Central memory CD8-positive, alpha-beta T cell (primary cell): ENCODE results near the gene TMEM45B.
"Not testable (repeated sequence)": the region's sequence is repeated elsewhere in the genome, so short reads cannot be mapped to it uniquely, and the experiment has no call there.

Source experiments
- ATAC-seq: fragments of 150-1000 bp; cut with Tn5 transposase; replicated peaks from 2 replicates; pipeline ENCODE4 v1.10.0; 2022; ENCODE audit warnings: mild to moderate bottlenecking, moderate FRiP score, moderate number of reproducible peaks; ENCODE audit not compliant: poor library complexity, severe bottlenecking; ENCODE audit errors: extremely low read depth
- DNase-seq, 2 donors: peaks; one replicate each; pipeline ENCODE4 v3.0.0; 2021; ENCODE audit warnings: low spot score in 2 of 2
- H3K27ac Mint-ChIP-seq: one replicate; pipeline ENCODE4 v1.8.0; 2022; ENCODE audit warnings: low read depth, mild to moderate bottlenecking, moderate library complexity, mixed read lengths
- H3K27me3 Mint-ChIP-seq: one replicate; pipeline ENCODE4 v1.8.0; 2022; ENCODE audit warnings: mixed read lengths
- H3K36me3 Mint-ChIP-seq: one replicate; pipeline ENCODE4 v1.8.0; 2022; ENCODE audit warnings: mild to moderate bottlenecking, moderate library complexity, mixed read lengths; ENCODE audit not compliant: insufficient read depth
- H3K4me1 Mint-ChIP-seq: one replicate; pipeline ENCODE4 v1.8.0; 2022; ENCODE audit warnings: mixed read lengths
- H3K4me3 Mint-ChIP-seq: one replicate; pipeline ENCODE4 v1.8.0; 2022; ENCODE audit warnings: mild to moderate bottlenecking, moderate library complexity, mixed read lengths
- H3K9me3 Mint-ChIP-seq: one replicate; pipeline ENCODE4 v1.8.0; 2022; ENCODE audit warnings: mixed read lengths

The TMEM45B gene

DNA sequence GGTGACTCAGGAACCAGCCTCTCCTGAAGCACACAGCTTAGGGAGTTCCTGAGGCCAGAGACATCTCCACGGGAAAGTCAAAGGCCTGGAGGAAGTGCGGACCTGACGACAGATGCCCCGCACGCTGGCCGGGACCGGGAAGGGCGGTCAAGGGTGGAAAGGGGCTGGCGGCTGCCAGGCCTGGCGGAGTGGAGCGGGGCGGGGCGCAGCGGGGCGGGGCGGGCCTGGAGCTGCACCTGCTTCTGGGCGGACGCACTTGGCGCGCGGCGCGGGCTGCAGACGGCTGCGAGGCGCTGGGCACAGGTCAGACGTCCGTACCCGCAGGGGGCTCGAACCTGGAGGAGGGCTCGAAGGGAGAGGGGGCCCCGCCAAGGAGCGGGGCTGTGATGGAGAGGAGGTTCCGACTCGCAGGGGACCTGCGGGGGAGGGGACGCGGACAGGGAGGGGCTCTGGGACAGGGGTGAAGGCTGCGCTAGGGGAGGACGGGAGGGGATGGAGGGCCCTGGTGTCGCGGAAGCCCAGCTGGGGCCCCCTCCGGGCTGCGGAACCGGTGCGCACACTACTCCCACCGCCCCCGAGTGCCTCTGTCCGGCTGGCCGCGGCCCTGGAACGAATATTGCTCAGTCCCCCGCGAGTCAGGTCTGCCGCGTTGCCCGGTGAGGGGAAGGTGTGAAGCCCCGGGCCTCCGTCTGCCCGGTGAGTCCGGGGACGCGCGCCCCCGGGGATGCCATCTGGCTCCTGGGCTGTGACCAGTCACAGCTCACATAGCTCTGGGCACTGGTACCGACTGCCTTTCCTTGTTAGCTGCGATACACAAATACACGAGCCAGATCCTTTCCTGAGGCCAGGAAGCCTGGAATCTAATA lies at the start of gene TMEM45B:
TMEM45B (plus strand) TSS at position 253 of the 866 bp plus-strand sequence. CDS start 36,635 bp downstream, outside the sequence.
- H3K9me3 Mint-ChIP-seq = no peaks in the 10 kb centered on the region
- H3K27me3 Mint-ChIP-seq = peaks cover 54% of the 10 kb centered on the region
- H3K4me1 Mint-ChIP-seq = peaks cover 13% of the 10 kb centered on the region
- H3K4me3 Mint-ChIP-seq = peak within 1 kb of the TSS; percentile 57
- DNase-seq (no peak), ATAC-seq (no peak)
- peaks cover 5% of the 10 kb centered on the region for H3K36me3 Mint-ChIP-seq
- H3K27ac Mint-ChIP-seq = peak within 1 kb of the TSS; percentile 41

DNA sequence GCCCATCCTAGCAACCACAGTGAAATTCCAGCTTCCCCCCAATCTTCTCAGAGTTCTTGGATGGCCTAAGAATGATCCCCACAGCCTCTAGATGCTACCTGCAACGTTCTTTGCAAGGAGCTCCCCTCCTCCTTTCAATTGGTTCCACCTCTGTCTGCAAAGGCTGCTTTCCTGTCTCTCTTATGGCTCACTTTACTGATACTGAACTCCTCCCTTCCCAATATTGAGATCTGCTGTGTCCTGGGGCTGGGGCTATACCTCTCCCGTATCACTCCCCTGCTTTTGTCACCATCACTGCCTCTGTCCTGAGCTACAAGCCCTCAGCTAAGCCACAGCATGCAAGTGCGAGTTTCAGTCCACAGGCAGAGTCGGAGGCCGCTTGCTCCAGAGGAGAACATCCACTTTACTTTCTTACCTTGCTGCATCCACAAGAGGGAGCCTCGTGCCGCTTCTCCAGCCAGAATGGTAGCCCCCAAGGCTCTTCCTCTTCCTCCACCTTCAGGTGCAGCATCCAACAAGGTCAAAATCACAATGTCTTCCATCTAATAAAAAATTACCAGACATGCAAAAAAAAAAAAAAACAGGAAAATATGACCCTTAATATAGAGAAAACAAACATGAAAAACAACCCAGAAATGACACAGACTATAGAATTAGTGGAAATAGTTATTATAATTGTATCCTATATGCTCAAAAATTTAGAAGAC lies 48.6 kb upstream of the TMEM45B start:
- H3K36me3 Mint-ChIP-seq = no peaks in the 10 kb centered on the region
- peaks cover 5% of the 10 kb centered on the region for H3K9me3 Mint-ChIP-seq
- H3K27ac Mint-ChIP-seq = no peak overlapping the region
- peaks cover 4% of the 10 kb centered on the region for H3K4me1 Mint-ChIP-seq
- no peak overlapping the region for H3K4me3 Mint-ChIP-seq
- ATAC-seq (no peak), DNase-seq (no peak)
- H3K27me3 Mint-ChIP-seq = peaks cover 34% of the 10 kb centered on the region

DNA sequence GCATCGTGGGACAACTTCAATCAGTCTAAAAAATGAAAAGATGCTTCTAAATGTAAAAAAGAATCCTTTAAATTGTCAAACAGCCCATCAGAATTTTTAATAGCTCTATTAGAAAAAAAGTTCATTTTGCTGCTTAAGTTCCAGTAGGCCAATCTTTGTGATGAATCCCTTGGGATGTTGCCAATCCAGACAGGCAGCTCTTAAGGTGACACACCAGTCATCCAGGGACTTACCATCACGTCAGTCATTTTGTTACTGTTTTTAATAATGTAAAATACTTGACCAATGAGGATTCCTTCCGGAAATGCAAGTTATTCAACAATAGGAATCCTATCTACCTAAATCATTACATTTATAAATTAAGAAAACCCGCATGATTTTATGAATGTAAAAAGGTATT lies 47.8 kb upstream of the TMEM45B start:
- H3K4me1 Mint-ChIP-seq = peaks cover 4% of the 10 kb centered on the region
- H3K27ac Mint-ChIP-seq = no peak overlapping the region
- DNase-seq (no peak), ATAC-seq (no peak)
- H3K9me3 Mint-ChIP-seq = peaks cover 5% of the 10 kb centered on the region
- H3K4me3 Mint-ChIP-seq = no peak overlapping the region
- H3K36me3 Mint-ChIP-seq = no peaks in the 10 kb centered on the region
- H3K27me3 Mint-ChIP-seq = peaks cover 30% of the 10 kb centered on the region

- H3K9me3 Mint-ChIP-seq = peaks cover 5% of the 10 kb centered on the region
- H3K4me1 Mint-ChIP-seq = peaks cover 4% of the 10 kb centered on the region
- ATAC-seq (no peak), DNase-seq (no peak)
- no peaks in the 10 kb centered on the region for H3K36me3 Mint-ChIP-seq
- H3K27ac Mint-ChIP-seq = no peak overlapping the region
- no peak overlapping the region for H3K4me3 Mint-ChIP-seq
- peaks cover 25% of the 10 kb centered on the region for H3K27me3 Mint-ChIP-seq
Measured at GRCh38 chr11:129768356-129768755, 47.3 kb upstream of the TMEM45B start.

DNA sequence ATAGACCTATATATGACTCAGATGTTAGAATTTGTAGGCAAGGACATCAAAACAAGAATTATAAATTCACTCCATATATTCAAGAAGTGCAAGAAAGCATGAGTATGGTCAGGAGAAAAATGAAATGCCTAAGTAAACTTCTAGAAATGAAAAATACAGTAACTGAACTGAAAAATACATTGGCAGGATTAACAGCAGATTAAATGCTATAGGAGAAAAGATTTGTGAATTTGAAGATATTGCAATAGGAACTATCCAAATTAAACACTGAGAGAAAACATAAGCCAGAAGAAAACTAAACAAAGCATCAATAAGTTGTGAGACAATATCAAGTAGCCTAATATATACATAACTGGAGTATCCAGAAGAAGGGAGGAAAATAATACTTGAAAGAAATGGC lies 46.6 kb upstream of the TMEM45B start:
- H3K9me3 Mint-ChIP-seq = peaks cover 5% of the 10 kb centered on the region
- peaks cover 4% of the 10 kb centered on the region for H3K4me1 Mint-ChIP-seq
- peaks cover 18% of the 10 kb centered on the region for H3K27me3 Mint-ChIP-seq
- H3K4me3 Mint-ChIP-seq = no peak overlapping the region
- H3K36me3 Mint-ChIP-seq = no peaks in the 10 kb centered on the region
- ATAC-seq (no peak), DNase-seq (no peak)
- H3K27ac Mint-ChIP-seq = no peak overlapping the region

GRCh38 chr11:129770993-129771392 lies 44.7 kb upstream of the TMEM45B start:
- DNase-seq (no peak), ATAC-seq (no peak)
- peaks cover 5% of the 10 kb centered on the region for H3K9me3 Mint-ChIP-seq
- no peak overlapping the region for H3K4me3 Mint-ChIP-seq
- H3K4me1 Mint-ChIP-seq = peaks cover 4% of the 10 kb centered on the region
- H3K27me3 Mint-ChIP-seq = peaks cover 9% of the 10 kb centered on the region
- no peak overlapping the region for H3K27ac Mint-ChIP-seq
- no peaks in the 10 kb centered on the region for H3K36me3 Mint-ChIP-seq

- ATAC-seq, H3K36me3 Mint-ChIP-seq, H3K4me3 Mint-ChIP-seq, H3K27ac Mint-ChIP-seq, H3K27me3 Mint-ChIP-seq, DNase-seq, H3K9me3 Mint-ChIP-seq, H3K4me1 Mint-ChIP-seq: not testable (repeated sequence)
Measured at GRCh38 chr11:129771456-129771855, 44.2 kb upstream of the TMEM45B start.

DNA sequence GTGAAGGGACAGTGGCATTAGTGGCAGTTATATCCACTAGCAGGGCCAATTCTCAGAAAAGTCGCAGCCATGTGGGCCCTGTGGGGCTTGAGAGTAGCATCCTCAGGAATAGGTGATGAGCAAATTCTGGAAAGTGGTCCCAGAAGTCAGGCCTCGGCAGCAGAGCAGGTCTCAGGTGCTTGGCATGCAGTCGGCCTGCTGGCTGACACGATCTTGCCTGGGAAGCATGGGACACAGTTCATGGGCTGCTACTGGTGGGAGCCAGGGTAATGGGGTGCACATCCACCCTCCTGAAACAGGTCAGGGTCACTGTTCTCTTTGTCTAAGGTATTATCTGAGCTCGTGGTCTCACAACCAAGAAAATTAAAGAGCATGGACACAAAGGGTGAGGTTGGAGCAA lies 36.8 kb upstream of the TMEM45B start:
- Mint-ChIP-seq H3K4me1 (no peaks in the 10 kb centered on the region), H3K36me3 (no peaks in the 10 kb centered on the region), H3K9me3 (no peaks in the 10 kb centered on the region), H3K4me3 (no peak overlapping the region), H3K27me3 (peaks cover 25% of the 10 kb centered on the region), H3K27ac (no peak overlapping the region)
- no peak for ATAC-seq
- no peak for DNase-seq

DNA sequence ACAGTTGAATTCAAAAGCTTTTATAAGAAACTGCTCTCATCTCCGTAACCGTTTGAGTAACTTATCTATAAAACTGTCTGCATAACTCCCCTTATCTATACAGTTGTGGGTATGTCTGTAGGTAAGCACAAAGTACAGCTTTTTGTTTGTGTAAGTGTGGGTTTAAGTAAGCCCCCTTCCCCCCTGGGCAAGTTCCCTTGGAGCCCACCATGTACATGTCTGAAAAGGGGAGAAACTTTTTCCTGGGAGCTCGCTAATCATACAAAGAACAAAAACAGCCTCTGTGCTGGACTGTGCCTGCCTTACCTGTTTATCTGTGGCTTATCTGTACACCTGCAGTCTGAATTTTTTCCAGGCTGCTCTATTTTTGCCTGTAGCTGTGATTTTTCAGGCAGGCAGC lies 36.3 kb upstream of the TMEM45B start:
- DNase-seq (no peak), ATAC-seq (no peak)
- no peaks in the 10 kb centered on the region for H3K36me3 Mint-ChIP-seq
- H3K9me3 Mint-ChIP-seq = no peaks in the 10 kb centered on the region
- H3K27ac Mint-ChIP-seq = no peak overlapping the region
- H3K27me3 Mint-ChIP-seq = peaks cover 25% of the 10 kb centered on the region
- no peaks in the 10 kb centered on the region for H3K4me1 Mint-ChIP-seq
- H3K4me3 Mint-ChIP-seq = no peak overlapping the region

DNA sequence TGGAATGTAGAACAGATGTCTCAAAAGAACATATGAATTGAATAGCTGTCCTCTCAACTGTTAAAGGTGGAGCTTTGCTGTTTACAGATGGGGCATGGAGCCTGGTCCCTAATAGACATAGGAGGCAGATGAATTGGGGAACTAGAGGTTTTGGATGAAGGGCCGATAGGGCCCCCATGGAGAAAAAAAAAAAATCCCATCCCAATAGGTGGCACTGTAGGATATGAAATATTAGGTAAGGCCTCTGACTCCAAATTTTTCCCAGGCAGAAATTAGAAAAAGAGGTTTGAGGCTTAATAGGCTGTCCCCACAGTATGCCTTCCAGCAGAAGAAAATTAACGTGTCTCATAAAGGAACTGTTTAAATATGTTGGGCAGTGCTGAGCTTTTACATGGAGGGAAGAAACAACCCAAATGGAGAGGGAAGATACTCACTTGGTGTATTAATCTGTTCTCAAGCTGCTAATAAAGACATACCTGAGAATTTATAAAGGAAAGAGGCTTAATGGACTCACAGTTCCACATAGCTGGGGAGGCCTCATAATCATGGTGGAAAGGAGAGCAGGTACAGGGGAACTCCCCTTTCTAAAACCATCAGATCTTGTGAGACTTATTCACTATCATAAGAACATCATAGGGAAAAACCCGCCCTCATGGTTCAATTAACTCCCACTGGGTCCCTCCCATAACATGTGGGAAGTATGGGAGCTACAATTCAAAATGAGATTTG lies 30.1 kb upstream of the TMEM45B start:
- H3K27ac Mint-ChIP-seq = no peak overlapping the region
- no peaks in the 10 kb centered on the region for H3K27me3 Mint-ChIP-seq
- peaks cover 5% of the 10 kb centered on the region for H3K4me1 Mint-ChIP-seq
- H3K9me3 Mint-ChIP-seq = no peaks in the 10 kb centered on the region
- ATAC-seq = no peak
- H3K4me3 Mint-ChIP-seq = no peak overlapping the region
- H3K36me3 Mint-ChIP-seq = no peaks in the 10 kb centered on the region
- no peak for DNase-seq

- not testable (repeated sequence) for H3K4me3 Mint-ChIP-seq, H3K36me3 Mint-ChIP-seq, H3K4me1 Mint-ChIP-seq, H3K9me3 Mint-ChIP-seq, H3K27ac Mint-ChIP-seq, H3K27me3 Mint-ChIP-seq, ATAC-seq, DNase-seq
Measured at GRCh38 chr11:129786112-129786416, 29.6 kb upstream of the TMEM45B start.

- H3K4me3 Mint-ChIP-seq = no peak overlapping the region
Measured at GRCh38 chr11:129787532-129788155, 28.0 kb upstream of the TMEM45B start.

More at GRCh38 chr11:129787532-129788155, 28.0 kb upstream of the TMEM45B start:
- no peaks in the 10 kb centered on the region for H3K9me3 Mint-ChIP-seq
- H3K36me3 Mint-ChIP-seq = no peaks in the 10 kb centered on the region
- DNase-seq (no peak), ATAC-seq (no peak)
- peaks cover 6% of the 10 kb centered on the region for H3K4me1 Mint-ChIP-seq
- peaks cover 17% of the 10 kb centered on the region for H3K27me3 Mint-ChIP-seq
- H3K27ac Mint-ChIP-seq = no peak overlapping the region
